Stimulated activated naive CD4-positive, alpha-beta T cell treated with Interleukin-2 at 50 U/mL for 16 hours (primary cell): ENCODE data around the gene CFAP92.
A peak's percentile ranks its signal among the peaks of the same experiment; 100 is the strongest.

ENCODE experiments used
- DNase-seq: peaks from one replicate; lab custom pipeline; 2025; lab: John Stamatoyannopoulos, UW

The CFAP92 gene

GRCh38 chr3:129026728-129027543 is 33.1 kb upstream of the CFAP92 start:
- DNase-seq: peak; percentile 90

GRCh38 chr3:129025691-129026435 is 32.0 kb upstream of the CFAP92 start:
- no peak for DNase-seq

- DNase-seq: no peak
Observed at GRCh38 chr3:129025108-129025507, 31.2 kb upstream of the CFAP92 start.

- DNase-seq: no peak
Observed at GRCh38 chr3:129023909-129024308, 30.0 kb upstream of the CFAP92 start.

GRCh38 chr3:129023008-129023358 is 29.1 kb upstream of the CFAP92 start:
- DNase-seq: no peak

GRCh38 chr3:129022114-129023007 is 28.5 kb upstream of the CFAP92 start:
- no peak for DNase-seq

GRCh38 chr3:129021140-129021551 is 27.3 kb upstream of the CFAP92 start:
- no peak for DNase-seq

GRCh38 chr3:129020691-129021090 is 26.8 kb upstream of the CFAP92 start:
- no peak for DNase-seq

- no peak for DNase-seq
Observed at GRCh38 chr3:129019266-129019665, 25.4 kb upstream of the CFAP92 start.

- DNase-seq: no peak
Observed at GRCh38 chr3:129018751-129019150, 24.9 kb upstream of the CFAP92 start.

DNA sequence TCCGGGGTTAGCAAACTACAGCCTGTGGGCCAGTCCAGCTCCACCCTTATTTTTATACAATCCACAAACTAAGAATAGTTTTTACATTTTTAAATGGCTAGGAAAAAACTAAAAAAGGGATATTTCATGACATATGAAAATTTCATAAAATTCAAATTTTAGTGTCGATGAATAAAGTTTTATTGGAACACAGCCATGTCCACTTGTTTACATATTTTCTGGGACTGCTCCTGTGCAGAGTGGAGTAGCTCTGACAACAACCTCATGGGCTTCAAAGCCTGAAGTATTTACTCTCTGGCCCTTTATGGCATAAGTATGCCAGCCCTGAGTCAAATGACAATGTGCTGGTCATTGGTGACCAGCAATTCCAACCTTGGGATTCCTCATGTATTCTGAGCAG is 24.4 kb upstream of the CFAP92 start:
- DNase-seq: no peak

GRCh38 chr3:129017484-129017899 is 23.6 kb upstream of the CFAP92 start:
- DNase-seq: no peak

- no peak for DNase-seq
Observed at GRCh38 chr3:129016720-129017483, 23.0 kb upstream of the CFAP92 start.

DNA sequence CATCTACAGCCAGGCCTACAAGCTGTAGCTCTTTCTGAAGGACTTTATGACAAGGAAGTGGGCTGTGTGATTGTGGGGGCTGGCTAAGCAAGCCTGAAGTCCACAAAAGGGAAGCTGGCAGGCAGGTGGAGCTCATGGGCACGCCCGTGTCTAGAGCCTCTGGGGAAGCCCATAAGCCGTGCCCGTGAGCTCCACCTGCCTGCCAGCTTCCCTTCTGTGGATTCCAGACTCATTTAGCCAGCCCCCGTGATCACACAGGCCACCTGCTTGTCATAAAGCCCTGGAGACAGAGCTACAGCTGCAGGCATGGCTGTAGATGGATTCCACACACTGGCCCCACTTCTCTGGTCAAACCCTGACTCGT is 22.5 kb upstream of the CFAP92 start:
- peak; percentile 55 for DNase-seq

GRCh38 chr3:129015388-129016105 is 21.7 kb upstream of the CFAP92 start:
- DNase-seq: peak; percentile 18

DNA sequence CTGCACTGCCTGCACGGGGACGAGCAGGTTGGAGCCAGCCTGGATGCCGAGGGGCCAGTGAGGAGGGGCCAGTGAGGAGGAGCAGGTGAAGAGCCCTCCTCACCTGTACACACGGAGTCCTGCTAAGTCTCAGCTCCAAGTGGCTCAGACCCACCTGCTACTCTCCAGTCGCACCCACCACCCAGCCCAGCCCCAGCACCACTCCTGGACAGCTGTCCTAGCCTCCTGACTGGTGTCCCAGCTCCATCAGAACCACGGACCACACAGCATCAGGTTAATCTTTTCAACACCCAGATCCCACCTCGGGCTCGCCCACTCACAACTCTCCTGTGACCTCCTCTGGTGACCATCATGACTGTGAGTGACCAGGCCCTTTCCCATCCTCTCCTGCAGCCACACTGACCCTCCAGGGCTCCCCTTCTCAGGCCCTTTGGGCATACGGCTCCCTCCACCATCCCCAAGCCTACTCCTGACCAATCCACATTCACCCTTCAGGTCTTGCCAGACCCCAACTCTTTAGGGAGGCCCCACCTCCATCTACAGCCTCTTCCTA is 21.0 kb upstream of the CFAP92 start:
- no peak for DNase-seq

- DNase-seq: no peak
Observed at GRCh38 chr3:129014148-129014547, 20.3 kb upstream of the CFAP92 start.

DNA sequence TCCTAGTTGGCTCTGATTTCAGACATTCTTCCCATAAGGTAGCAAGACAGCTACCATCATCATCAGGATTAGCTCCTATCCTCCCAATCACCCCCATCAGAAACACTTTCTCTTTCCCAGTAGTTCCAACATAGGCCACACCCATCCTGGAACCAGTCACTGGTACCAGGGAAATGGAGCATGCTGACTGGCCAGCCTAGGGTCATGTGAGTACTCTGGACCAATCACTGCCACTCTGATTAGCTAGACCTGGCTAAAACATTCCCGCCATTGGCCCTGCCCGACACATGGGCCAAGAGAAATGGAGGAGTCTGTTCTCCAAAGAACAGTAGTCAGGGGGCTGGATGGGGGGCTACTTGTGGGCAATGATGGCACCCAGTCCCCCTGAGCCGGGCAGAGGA is 19.6 kb upstream of the CFAP92 start:
- DNase-seq: no peak

- no peak for DNase-seq
Observed at GRCh38 chr3:129010310-129010956, 16.6 kb upstream of the CFAP92 start.

- no peak for DNase-seq
Observed at GRCh38 chr3:129009266-129009665, 15.4 kb upstream of the CFAP92 start.
